ENCODE measurements around the gene LPCAT1. TPM values are rescaled to one million over a fixed set of nuclear protein-coding genes. Genes with fewer than 3 reads are reported as not detected.
"Not testable (repeated sequence)": the region's sequence is repeated elsewhere in the genome, so short reads cannot be mapped to it uniquely, and the experiment has no call there.

The LPCAT1 gene
- total RNA-seq, 1 experiment from 2014 or later: 75.0 TPM

DNA sequence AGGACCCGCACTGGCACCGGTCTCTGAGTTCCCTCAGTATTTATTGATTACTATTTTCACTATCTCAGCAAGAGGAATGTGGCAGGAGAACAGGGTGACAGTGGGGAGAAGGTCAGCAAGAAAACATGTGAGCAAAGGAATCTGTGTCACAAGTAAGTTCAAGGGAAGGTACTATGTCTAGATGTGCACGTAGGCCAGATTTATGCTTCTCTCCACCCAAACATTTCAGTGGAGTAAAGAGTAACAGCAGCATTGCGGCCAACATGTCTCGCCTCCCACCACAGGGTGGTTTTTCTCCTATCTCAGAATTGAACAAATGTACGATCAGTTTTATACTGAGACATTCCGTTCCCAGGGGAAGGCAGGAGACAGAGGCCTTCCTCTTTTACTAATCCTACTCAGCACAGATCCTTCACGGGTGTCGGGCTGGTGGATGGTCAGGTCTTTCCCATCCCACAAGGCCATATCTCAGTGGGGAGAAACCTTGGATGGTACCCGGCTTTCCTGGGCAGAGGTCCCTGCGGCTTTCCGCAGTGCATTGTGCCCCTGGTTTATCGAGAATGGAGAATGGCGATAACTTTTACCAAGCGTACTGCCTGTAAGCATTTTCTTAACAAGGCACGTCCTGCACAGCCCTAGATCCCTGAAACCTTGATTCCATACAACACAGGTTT lies 43.9 kb upstream of the LPCAT1 start:
- intact Hi-C loops (cut with micrococcal nuclease); H3K36me3 ChIP-seq (ENCODE audit: control insufficient read depth in 1 of 2, insufficient read depth in 2 of 2, low read length in 2 of 2); H3K4me2 ChIP-seq (ENCODE audit: low read length); H4K20me1 ChIP-seq (ENCODE audit: insufficient read depth); POLR2A ChIA-PET; H3K9me2 ChIP-seq (ENCODE audit: insufficient read depth); H3K9ac ChIP-seq (ENCODE audit: low read length); CTCF ChIA-PET; H3K79me2 ChIP-seq (ENCODE audit: insufficient read depth, low read length); H3K27me3 ChIP-seq (ENCODE audit: insufficient read depth, low read length); BruUV-seq (replicated peaks); DNase-seq (ENCODE audit: low read depth, low spot score); ATAC-seq; H3K9me3 ChIP-seq (ENCODE audit: control insufficient read depth in 1 of 2, insufficient read depth in 1 of 2, low read depth in 1 of 2, low read length in 2 of 2); H3K4me3 ChIP-seq (replicated peaks in 1 of 2; ENCODE audit: low read depth in 1 of 2, low read length in 2 of 2); H2AFZ ChIP-seq (ENCODE audit: low read depth, low read length, poor library complexity, severe bottlenecking); H3K27ac ChIP-seq (ENCODE audit: low read depth, low read length); RAD21 ChIA-PET (ENCODE audit: low non-redundant PET in 1 of 2, low total read pairs in 2 of 2, uncharacterized antibody in 2 of 2, unreplicated experiment in 2 of 2): not testable (repeated sequence)
- H3K4me1 ChIP-seq (ENCODE audit: control insufficient read depth in 1 of 2, insufficient read depth in 2 of 2, low read length in 2 of 2): peaks cover 11 to 26% of the 10 kb centered on the region in 2 experiments

DNA sequence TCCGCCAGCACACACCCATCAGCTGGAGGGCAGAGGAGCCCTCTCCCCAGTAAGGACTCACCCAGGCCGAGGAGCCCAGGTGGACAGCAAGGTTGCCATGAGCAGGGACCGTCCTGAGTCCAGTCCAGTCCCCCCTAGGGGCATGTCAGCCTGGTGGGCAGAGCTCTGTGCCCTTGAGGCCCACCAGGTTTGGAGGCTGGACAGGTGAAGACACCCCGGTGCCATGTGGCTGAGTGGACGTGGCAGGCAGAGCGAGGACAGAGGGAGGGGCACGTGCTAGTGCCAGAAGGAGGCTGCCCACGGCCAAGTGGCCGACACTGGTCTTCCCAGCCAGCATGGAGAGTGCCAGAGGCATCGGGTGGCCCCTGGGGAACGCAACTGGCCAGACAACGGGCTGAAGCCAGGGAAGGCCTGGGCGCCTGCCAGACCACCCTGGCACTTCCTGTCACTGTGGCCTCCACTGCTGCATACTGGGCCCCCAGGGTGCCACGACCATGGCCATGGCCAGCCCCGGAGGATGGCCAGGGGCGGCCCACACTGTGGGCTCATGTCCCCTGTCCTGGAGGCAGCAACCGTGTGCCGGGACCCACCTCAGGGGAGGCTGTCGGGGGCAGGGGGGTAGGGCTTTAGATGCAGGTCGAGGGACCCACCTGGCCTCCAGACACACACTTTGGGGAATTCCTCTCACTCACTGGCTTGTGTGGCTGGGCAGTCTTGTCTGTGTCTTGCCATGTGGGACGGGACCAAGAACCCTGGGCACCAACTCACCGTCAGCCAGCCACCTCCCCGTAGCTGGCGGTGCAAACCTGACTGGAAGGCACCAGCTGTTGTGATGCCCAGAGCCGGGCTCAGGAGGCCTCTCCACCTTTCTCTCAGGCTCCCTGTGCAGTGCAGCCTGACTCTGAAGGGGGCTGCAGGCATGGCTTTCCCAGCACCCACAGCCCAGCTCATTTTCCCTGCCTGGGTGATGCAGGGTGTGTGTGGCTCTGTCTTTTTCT lies 42.3 kb upstream of the LPCAT1 start:
- DNase-seq (ENCODE audit: low read depth, low spot score) (no peak), ATAC-seq (no peak)
- POLR2A ChIA-PET: no interaction called here
- Histone ChIP-seq H4K20me1 (ENCODE audit: insufficient read depth) (no peaks in the 10 kb centered on the region), H3K79me2 (ENCODE audit: insufficient read depth, low read length) (no peaks in the 10 kb centered on the region), H3K9ac (ENCODE audit: low read length) (no peak overlapping the region), H3K9me2 (ENCODE audit: insufficient read depth) (no peaks in the 10 kb centered on the region), H3K36me3 (ENCODE audit: control insufficient read depth in 1 of 2, insufficient read depth in 2 of 2, low read length in 2 of 2) (peaks cover 0 to 4% of the 10 kb centered on the region in 2 experiments; a peak in 1 of 4 replicates), H3K27me3 (ENCODE audit: insufficient read depth, low read length) (peaks cover 5% of the 10 kb centered on the region; the same call in 1 of the 2 replicates), H3K4me3 (replicated peaks in 1 of 2; ENCODE audit: low read depth in 1 of 2, low read length in 2 of 2) (no peak overlapping the region), H2AFZ (ENCODE audit: low read depth, low read length, poor library complexity, severe bottlenecking) (no peak overlapping the region), H3K9me3 (ENCODE audit: control insufficient read depth in 1 of 2, insufficient read depth in 1 of 2, low read depth in 1 of 2, low read length in 2 of 2) (no peaks in the 10 kb centered on the region), H3K4me2 (ENCODE audit: low read length) (no peak overlapping the region), H3K27ac (ENCODE audit: low read depth, low read length) (no peak overlapping the region), H3K4me1 (ENCODE audit: control insufficient read depth in 1 of 2, insufficient read depth in 2 of 2, low read length in 2 of 2) (peaks cover 11 to 26% of the 10 kb centered on the region in 2 experiments)
- CTCF ChIA-PET: no interaction called here
- BruUV-seq (replicated peaks): no TSS peak
- RAD21 ChIA-PET (ENCODE audit: low non-redundant PET in 1 of 2, low total read pairs in 2 of 2, uncharacterized antibody in 2 of 2, unreplicated experiment in 2 of 2): no interaction called here
- intact Hi-C loops (cut with micrococcal nuclease): no loop called here
- TF ChIP-seq POLR2A (IDR thresholded peaks at IDR 0.05; ENCODE audit: borderline replicate concordance, extremely low read depth, insufficient read depth, insufficient read length): no peak
- no peak for TF ChIP-seq EZH2 (IDR thresholded peaks at IDR 0.05)
- TF ChIP-seq, protein P1, sequence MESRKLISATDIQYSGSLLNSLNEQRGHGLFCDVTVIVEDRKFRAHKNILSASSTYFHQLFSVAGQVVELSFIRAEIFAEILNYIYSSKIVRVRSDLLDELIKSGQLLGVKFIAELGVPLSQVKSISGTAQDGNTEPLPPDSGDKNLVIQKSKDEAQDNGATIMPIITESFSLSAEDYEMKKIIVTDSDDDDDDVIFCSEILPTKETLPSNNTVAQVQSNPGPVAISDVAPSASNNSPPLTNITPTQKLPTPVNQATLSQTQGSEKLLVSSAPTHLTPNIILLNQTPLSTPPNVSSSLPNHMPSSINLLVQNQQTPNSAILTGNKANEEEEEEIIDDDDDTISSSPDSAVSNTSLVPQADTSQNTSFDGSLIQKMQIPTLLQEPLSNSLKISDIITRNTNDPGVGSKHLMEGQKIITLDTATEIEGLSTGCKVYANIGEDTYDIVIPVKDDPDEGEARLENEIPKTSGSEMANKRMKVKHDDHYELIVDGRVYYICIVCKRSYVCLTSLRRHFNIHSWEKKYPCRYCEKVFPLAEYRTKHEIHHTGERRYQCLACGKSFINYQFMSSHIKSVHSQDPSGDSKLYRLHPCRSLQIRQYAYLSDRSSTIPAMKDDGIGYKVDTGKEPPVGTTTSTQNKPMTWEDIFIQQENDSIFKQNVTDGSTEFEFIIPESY (IDR thresholded peaks at IDR 0.05; ENCODE audit: extremely low read depth, insufficient replicate concordance, low read length): no peak
- no peak for TF ChIP-seq ELF1 (IDR thresholded peaks at IDR 0.05; ENCODE audit: borderline replicate concordance, low read depth)
- TF ChIP-seq FOSL1 (IDR thresholded peaks at IDR 0.05; ENCODE audit: low read depth): no peak
- no peak for TF ChIP-seq YY1 (IDR thresholded peaks at IDR 0.05; ENCODE audit: extremely low read depth, insufficient replicate concordance, low read depth, low read length)
- no peak for TF ChIP-seq CBX3 (IDR thresholded peaks at IDR 0.05; ENCODE audit: low read depth)
- TF ChIP-seq SIN3A (IDR thresholded peaks at IDR 0.05; ENCODE audit: low read depth): no peak
- TF ChIP-seq, protein P2, sequence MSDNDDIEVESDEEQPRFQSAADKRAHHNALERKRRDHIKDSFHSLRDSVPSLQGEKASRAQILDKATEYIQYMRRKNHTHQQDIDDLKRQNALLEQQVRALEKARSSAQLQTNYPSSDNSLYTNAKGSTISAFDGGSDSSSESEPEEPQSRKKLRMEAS (IDR thresholded peaks at IDR 0.05): no peak
- TF ChIP-seq, protein P3, sequence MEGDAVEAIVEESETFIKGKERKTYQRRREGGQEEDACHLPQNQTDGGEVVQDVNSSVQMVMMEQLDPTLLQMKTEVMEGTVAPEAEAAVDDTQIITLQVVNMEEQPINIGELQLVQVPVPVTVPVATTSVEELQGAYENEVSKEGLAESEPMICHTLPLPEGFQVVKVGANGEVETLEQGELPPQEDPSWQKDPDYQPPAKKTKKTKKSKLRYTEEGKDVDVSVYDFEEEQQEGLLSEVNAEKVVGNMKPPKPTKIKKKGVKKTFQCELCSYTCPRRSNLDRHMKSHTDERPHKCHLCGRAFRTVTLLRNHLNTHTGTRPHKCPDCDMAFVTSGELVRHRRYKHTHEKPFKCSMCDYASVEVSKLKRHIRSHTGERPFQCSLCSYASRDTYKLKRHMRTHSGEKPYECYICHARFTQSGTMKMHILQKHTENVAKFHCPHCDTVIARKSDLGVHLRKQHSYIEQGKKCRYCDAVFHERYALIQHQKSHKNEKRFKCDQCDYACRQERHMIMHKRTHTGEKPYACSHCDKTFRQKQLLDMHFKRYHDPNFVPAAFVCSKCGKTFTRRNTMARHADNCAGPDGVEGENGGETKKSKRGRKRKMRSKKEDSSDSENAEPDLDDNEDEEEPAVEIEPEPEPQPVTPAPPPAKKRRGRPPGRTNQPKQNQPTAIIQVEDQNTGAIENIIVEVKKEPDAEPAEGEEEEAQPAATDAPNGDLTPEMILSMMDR (IDR thresholded peaks at IDR 0.05 in 2 of 3, conservative IDR thresholded peaks at IDR 0.05 in 1 of 3; ENCODE audit: borderline replicate concordance in 1 of 3, insufficient read depth in 1 of 3, low read depth in 2 of 3, low read length in 2 of 3): no peak
- TF ChIP-seq RAD21 (IDR thresholded peaks at IDR 0.05; ENCODE audit: low read depth): no peak
- no peak for TF ChIP-seq EGR1 (IDR thresholded peaks at IDR 0.05; ENCODE audit: low read depth)
- TF ChIP-seq TCF7L2 (IDR thresholded peaks at IDR 0.05; ENCODE audit: borderline replicate concordance, extremely low read depth, insufficient read depth, insufficient read length): no peak
- TF ChIP-seq JUND (IDR thresholded peaks at IDR 0.05): no peak
- no peak for TF ChIP-seq SRF (IDR thresholded peaks at IDR 0.05; ENCODE audit: low read depth)

All from HCT116 (cell line).